ENCODE data around the gene KCNH1.

The KCNH1 gene

DNA sequence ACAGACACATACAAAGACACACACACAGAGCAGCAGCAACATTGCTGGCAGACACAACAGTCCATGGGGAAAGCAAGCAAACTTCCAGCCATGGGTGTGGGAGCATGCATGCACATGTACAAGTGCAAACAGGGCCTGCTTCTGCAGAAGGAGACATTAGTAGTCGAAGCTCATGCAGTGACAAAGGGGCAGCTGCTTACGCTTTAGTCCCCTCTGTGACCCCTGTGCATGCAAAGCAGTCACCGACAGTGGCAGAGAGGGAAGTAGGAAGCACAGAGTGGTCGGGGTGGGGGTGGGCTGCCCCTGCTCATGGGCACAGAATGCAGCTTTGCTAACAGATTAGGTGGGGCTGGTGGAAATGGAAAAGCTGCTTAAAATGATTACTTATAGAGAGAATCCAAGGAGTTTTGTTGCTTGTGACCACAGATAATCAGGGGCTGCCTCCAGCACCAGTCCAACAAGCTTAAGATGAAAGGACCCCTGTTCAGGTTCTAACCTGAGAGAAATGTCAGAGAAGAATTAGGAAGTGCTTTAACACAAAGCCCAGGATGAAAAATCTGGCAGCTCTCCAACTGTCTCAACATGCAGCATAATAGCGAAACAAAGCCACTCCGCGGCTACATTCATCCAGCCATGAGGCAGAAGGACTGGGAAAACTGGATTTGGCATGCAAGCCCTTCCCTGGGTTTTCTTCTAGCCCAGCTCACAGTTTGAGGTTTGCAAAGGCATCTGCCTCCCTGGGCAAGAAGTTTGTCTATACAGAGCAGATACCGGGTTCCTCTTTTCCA lies 378.9 kb downstream of the KCNH1 start:
- peak; percentile 27 to 88 for DNase-seq (ENCODE audit: low read depth in 1 of 2, low spot score in 1 of 2)
- TF ChIP-seq JUND (IDR thresholded peaks at IDR 0.05; ENCODE audit: low read depth): no peak
- in situ Hi-C loops (cut with HindIII; ENCODE audit: low pct_unique_long_range_greater_than_20kb, low sequenced_read_pairs): no loop called here

DNA sequence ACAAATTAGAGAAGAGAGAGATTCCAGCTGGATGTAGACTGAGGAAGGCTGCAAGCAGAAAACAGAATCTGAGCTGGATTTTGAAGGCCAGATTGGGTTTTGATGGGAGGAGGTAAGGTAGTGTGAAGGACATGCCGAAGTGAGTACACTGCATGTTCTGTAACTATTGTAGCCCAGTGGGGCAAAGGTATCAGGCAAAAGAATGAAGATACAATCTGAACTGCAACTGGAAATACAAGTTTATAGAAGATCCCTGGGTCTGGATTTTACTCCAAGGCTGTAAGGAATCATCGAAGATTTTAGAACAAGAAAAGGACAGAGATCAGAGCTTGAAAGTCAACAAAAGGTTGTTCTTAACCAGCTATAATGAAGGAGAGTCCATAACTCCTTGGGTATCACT lies 382.0 kb downstream of the KCNH1 start:
- DNase-seq (ENCODE audit: low read depth in 1 of 2, low spot score in 1 of 2): peak in 1 of 2 experiments; percentile 73
- no peak for TF ChIP-seq JUND (IDR thresholded peaks at IDR 0.05; ENCODE audit: low read depth)
- in situ Hi-C loops (cut with HindIII; ENCODE audit: low pct_unique_long_range_greater_than_20kb, low sequenced_read_pairs): no loop called here

DNA sequence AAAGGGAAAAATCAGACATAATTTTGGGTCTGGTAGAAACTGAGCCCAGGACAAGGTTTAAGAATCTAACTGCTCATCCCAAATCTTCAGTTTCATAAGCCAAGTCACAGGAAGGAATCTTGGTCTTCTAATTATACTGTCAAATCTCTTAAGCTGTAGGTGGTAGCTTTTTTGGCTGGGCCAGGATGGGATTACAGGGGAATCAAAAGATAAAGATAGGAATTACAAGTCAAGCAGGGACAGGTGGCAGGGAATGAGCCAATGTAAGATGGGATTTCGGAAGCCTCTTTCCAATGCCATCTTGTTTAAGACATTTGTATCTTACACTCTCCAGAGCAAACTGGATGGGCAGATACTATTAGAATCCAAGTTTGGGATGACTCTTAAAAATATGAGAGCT lies 383.5 kb downstream of the KCNH1 start:
- in situ Hi-C loops (cut with HindIII; ENCODE audit: low pct_unique_long_range_greater_than_20kb, low sequenced_read_pairs): no loop called here
- TF ChIP-seq JUND (IDR thresholded peaks at IDR 0.05; ENCODE audit: low read depth): no peak
- DNase-seq (ENCODE audit: low read depth in 1 of 2, low spot score in 1 of 2): no peak

DNA sequence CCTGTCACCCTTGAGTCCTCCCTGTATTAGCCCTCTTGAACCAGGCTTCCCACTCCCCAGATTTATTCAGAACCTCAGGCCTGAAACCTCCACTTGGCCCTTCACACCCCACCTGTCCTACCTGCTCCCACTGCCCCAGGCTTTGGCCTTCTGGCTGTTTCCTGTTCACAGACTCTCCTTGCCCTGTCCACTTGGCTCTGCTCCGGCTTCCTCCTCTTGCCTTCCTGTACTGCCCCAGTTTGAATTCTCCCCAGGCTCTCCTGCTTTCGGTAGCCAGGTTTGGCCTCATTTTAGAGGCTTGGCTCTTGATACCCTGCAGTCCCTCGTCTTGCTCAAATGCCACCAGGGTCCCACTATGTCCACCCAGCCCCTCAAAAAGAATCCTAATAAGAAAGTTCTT lies 385.2 kb downstream of the KCNH1 start:
- TF ChIP-seq JUND (IDR thresholded peaks at IDR 0.05; ENCODE audit: low read depth): no peak
- DNase-seq (ENCODE audit: low read depth in 1 of 2, low spot score in 1 of 2): peak in 1 of 2 experiments; percentile 40
- in situ Hi-C loops (cut with HindIII; ENCODE audit: low pct_unique_long_range_greater_than_20kb, low sequenced_read_pairs): no loop called here

DNA sequence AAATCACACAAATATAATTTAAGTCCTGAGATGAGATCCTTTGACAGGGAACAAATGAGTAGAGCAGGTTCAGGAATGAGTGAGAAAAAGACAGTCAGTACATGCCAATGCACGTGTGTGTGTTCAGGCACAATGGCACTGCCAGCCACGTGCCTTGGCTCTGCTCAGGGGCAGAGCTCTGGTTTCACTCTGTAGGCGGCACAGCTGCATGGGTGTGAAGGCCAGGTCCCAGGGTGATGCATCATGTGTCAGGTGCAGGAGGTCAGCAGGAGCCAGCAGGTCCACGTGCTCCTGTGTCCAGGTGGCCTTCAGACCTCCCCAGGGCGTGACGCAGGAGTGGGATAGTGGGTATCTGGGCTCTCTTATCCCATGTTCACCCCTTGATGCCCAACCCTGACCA lies 386.1 kb downstream of the KCNH1 start:
- TF ChIP-seq JUND (IDR thresholded peaks at IDR 0.05; ENCODE audit: low read depth): no peak
- DNase-seq (ENCODE audit: low read depth in 1 of 2, low spot score in 1 of 2): no peak
- in situ Hi-C loops (cut with HindIII; ENCODE audit: low pct_unique_long_range_greater_than_20kb, low sequenced_read_pairs): no loop called here

DNA sequence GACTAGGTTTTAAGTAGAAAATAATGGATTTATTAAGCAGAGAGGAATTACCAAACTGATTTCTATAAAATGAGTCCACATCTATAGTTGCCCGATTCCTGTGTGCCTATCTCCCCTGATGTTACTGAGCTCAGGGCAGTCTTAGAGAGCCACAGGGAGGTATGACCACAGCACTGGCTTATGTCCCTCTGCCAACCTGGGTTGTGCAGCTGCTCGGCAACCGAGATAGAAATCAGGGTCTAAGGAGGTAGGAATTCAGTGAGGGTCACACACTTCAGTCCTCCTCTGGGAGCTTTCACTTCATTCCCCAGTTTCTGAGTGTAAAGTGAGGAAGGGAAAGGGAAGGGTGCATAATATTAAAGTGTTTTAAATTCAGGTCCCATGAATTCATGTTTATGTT lies 386.8 kb downstream of the KCNH1 start:
- no peak for TF ChIP-seq JUND (IDR thresholded peaks at IDR 0.05; ENCODE audit: low read depth)
- in situ Hi-C loops (cut with HindIII; ENCODE audit: low pct_unique_long_range_greater_than_20kb, low sequenced_read_pairs): no loop called here
- DNase-seq (ENCODE audit: low read depth in 1 of 2, low spot score in 1 of 2): no peak

DNA sequence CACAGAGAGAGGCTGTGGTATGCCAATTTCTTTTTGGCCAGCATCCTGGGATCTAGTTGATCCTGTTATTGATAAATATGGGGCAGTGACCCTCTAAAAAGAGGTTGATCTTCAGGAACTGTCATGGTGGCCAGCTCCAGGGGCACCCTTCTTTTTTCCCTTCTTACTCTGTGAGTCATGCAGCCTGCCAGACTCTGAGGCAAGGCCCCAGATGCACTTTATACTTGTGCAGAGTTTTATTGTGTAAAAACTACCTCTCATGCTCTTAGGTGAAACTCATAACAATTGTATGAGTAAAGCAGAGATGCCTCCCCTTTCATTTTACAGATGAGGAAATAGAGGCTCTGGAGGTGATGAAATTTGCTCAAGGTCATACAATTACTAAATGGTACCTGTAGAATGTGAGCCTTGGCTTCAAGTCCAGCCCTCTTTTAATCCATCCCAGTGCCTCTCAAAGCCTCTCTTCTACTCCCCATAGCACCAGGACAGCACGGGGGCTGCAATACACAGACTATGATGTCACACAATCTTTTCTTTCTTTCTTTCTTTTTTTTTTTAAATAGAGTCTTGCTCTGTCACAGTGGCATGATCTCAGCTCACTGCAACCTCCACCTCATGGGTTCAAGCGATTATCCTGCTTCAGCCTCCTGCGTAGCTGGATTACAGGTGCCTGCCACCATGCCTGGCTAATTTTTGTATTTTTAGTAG lies 387.8 kb downstream of the KCNH1 start:
- in situ Hi-C loops (cut with HindIII; ENCODE audit: low pct_unique_long_range_greater_than_20kb, low sequenced_read_pairs): no loop called here
- no peak for TF ChIP-seq JUND (IDR thresholded peaks at IDR 0.05; ENCODE audit: low read depth)
- DNase-seq (ENCODE audit: low read depth in 1 of 2, low spot score in 1 of 2): no peak

DNA sequence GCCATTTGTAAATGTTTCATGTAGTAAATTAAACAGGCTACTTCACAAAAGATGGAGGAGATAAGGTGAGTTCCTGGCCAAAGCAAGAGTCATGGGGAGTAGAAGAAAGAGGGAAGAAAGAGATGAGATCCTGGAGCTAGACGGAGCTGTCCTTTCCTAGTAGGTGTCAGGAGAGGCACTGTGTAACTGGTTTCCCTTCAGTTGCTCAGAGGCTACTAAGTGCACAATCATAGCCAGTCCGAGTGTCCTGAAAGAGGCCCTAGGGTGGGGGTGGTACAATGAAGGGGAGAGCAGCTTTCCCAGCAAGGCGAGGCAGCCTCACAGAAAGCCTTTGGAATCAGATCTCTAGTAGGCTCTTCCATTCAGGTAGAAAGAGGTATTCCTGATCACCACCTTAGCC lies 390.9 kb downstream of the KCNH1 start:
- in situ Hi-C loops (cut with HindIII; ENCODE audit: low pct_unique_long_range_greater_than_20kb, low sequenced_read_pairs): no loop called here
- DNase-seq (ENCODE audit: low read depth in 1 of 2, low spot score in 1 of 2): peak in 1 of 2 experiments; percentile 66
- no peak for TF ChIP-seq JUND (IDR thresholded peaks at IDR 0.05; ENCODE audit: low read depth)

DNA sequence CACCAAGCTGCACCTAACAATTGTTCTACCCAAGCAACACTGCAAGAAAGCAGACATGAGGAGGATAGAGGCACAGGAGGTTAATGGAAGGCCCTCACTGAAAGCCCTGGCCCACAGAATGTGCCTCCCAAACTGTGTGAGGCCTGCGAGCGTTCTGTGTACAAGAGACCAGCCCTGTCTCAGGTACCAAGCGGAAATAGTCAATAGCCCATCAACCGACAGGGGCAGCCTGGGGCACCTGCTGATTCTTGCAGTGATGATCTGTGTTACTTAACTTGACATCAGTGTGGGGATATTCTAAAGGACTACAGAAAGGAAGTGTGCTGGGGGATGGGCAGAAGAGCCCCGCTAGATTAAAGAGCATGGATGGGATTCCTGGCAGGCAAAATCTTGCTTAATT lies 392.4 kb downstream of the KCNH1 start:
- DNase-seq (ENCODE audit: low read depth in 1 of 2, low spot score in 1 of 2): no peak
- in situ Hi-C loops (cut with HindIII; ENCODE audit: low pct_unique_long_range_greater_than_20kb, low sequenced_read_pairs): no loop called here
- no peak for TF ChIP-seq JUND (IDR thresholded peaks at IDR 0.05; ENCODE audit: low read depth)

DNA sequence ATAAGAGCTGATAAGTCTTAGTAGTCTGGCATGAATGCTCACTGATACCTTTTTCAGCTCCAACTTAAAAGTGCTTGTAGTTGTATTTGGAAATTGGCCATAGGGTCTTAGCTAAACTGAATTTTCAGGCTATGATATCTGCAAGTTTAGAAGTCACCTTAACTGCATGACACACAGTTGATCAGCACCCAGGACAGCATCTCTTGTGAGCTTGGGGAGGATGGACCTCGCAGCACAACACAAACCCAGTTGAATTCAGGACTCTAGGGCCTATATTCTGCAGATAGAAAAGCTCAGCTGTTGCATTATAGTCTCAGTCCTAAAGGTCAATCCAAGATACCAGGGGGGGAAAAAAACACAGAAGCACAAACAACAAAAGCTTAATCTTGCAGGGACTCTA lies 394.3 kb downstream of the KCNH1 start:
- peak; percentile 45 to 59 for DNase-seq (ENCODE audit: low read depth in 1 of 2, low spot score in 1 of 2)
- in situ Hi-C loops (cut with HindIII; ENCODE audit: low pct_unique_long_range_greater_than_20kb, low sequenced_read_pairs): no loop called here
- no peak for TF ChIP-seq JUND (IDR thresholded peaks at IDR 0.05; ENCODE audit: low read depth)

DNA sequence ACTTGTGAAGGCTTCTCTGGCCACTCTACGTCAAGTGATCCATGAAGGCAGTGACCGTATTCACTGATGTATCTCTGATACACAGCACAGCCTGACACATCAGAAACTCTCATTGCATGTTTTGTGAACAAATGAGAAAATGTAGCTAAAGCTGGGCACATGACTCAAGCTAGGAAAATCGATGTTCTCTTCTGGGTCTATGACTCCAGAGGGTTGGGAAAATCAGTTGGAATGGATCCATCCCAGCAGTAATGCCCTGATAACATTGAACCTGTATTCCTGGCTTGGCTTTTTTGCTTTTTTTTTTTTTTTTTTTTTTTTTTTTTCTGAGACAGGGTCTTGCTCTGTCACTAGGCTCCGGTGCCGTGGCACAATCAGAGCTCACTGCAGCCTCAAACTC lies 395.7 kb downstream of the KCNH1 start:
- in situ Hi-C loops (cut with HindIII; ENCODE audit: low pct_unique_long_range_greater_than_20kb, low sequenced_read_pairs): no loop called here
- DNase-seq (ENCODE audit: low read depth in 1 of 2, low spot score in 1 of 2): no peak
- no peak for TF ChIP-seq JUND (IDR thresholded peaks at IDR 0.05; ENCODE audit: low read depth)

DNA sequence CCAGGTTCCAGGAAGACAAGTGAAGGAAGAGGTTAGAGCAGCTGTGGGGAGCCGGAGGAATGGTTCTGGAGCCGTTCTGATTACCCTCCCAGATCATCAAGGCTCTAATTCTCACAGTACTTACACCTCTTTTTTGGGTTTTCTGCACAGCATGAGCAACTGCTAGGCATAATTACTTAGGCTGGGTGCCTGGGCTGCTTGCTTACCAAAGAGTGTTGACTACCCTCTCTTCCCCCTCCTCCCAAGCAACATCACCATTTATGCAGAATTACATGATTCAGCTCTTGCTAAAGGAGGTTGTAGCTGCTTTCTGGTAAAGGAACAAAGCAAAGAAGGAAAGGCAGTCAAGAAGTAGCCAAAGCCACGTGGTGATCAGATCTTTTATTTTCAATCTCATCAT lies 397.2 kb downstream of the KCNH1 start:
- no peak for TF ChIP-seq JUND (IDR thresholded peaks at IDR 0.05; ENCODE audit: low read depth)
- in situ Hi-C loops (cut with HindIII; ENCODE audit: low pct_unique_long_range_greater_than_20kb, low sequenced_read_pairs): no loop called here
- no peak for DNase-seq (ENCODE audit: low read depth in 1 of 2, low spot score in 1 of 2)

DNA sequence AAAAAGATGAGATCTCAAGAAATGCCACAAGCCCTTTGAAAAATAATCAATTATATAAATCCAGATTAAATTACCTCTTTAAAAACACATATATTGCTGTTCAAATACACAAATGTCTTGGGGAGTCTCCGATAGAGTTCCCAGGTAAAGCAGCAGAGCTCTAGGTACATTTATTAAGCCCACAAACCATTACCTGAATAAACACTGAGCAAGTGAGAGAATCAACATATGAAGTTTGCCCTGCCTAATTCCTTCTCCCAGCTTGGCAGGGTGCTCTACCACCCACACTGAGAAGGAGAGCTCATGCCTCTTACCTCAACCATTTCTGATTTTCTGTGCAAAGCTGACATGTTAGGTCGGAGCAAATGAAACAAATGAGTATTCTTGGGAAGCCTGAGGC lies 402.4 kb downstream of the KCNH1 start:
- TF ChIP-seq JUND (IDR thresholded peaks at IDR 0.05; ENCODE audit: low read depth): no peak
- peak in 1 of 2 experiments; percentile 57 for DNase-seq (ENCODE audit: low read depth in 1 of 2, low spot score in 1 of 2)
- in situ Hi-C loops (cut with HindIII; ENCODE audit: low pct_unique_long_range_greater_than_20kb, low sequenced_read_pairs): no loop called here

All from T47D (cell line).